HL-60 (cell line): ENCODE results near the gene SELENOO.

Source experiments
- DNase-seq, 2 experiments: peaks; one replicate each; pipeline ENCODE4 v3.0.0-alpha.2; 2010 to 2020; ENCODE audit warnings: low read depth in 1 of 2, low spot score in 1 of 2
- H3K27ac ChIP-seq: fragments of 250-450 bp; sonication (Bioruptor Pico); replicated peaks from 2 replicates; pipeline ENCODE4 v1.5.1; 2020; ENCODE audit warnings: mild to moderate bottlenecking, moderate library complexity
- H3K27me3 ChIP-seq: fragments of 250-450 bp; sonication (Bioruptor Pico); 2 replicates; pipeline ENCODE4 v1.5.1; 2021; ENCODE audit warnings: mild to moderate bottlenecking, moderate library complexity; ENCODE audit not compliant: insufficient read depth, poor library complexity, severe bottlenecking
- H3K4me3 ChIP-seq: replicated peaks from 2 replicates; pipeline ENCODE4 v1.5.1; 2011; ENCODE audit warnings: mild to moderate bottlenecking, control low read depth, low read length; ENCODE audit not compliant: insufficient read depth
- GABPA ChIP-seq: IDR thresholded peaks from 2 replicates; pipeline ENCODE4 v1.6.1; 2012; ENCODE audit warnings: low read depth
- POLR2AphosphoS5 ChIP-seq: IDR thresholded peaks from 2 replicates; pipeline ENCODE4 v1.6.1; 2012; ENCODE audit warnings: low read depth
- SPI1 ChIP-seq: IDR thresholded peaks from 2 replicates; pipeline ENCODE4 v1.6.1; 2012; ENCODE audit warnings: low read depth, mild to moderate bottlenecking, borderline replicate concordance
- TF ChIP-seq, protein P1 (sequence below): IDR thresholded peaks from one replicate; pipeline ENCODE4 v1.5.1; 2011; ENCODE audit warnings: low read length, control low read depth, inconsistent platforms; ENCODE audit not compliant: insufficient read depth
- TF ChIP-seq, protein P2 (sequence below): IDR thresholded peaks from 2 replicates; pipeline ENCODE4 v1.6.1; 2012; ENCODE audit warnings: low read depth; ENCODE audit not compliant: insufficient replicate concordance

SELENOO gene

DNA sequence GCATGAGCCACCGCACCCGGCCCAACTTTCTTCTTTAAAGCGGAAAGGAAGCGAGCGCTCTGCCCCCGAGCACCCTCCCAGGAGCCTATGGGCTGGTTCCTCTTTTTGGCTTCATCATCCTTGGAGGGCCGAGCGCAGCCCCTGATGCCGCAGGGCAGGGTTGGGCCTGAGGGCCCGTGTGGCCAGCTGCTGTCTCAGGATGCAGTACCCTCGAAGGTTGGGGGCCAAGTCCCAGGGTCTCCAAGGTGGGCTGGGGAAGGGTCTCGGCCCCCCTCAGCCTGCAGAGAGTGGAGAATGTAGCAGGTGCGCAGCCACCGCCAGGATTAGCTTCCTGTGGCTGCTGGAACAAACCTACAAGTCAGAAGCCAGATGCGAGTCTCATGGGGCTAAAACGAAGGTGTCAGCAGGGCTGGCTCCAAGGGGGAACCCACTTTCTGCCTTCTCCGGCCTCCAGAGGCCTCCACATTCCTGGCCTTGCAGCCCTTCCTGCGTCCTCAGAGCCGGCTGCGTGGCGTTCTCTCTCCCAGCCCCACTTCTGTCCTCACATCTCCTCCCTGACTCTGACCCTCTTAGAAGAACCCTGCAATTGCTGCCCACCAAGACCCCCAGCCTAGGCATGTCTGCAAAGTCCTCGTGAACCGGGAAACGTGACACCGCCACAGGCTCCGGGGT is 27.4 kb upstream of the SELENOO start:
- Histone ChIP-seq H3K27me3 (peaks cover 6% of the 10 kb centered on the region), H3K27ac (no peak overlapping the region), H3K4me3 (no peak overlapping the region)
- TF ChIP-seq, protein P1, sequence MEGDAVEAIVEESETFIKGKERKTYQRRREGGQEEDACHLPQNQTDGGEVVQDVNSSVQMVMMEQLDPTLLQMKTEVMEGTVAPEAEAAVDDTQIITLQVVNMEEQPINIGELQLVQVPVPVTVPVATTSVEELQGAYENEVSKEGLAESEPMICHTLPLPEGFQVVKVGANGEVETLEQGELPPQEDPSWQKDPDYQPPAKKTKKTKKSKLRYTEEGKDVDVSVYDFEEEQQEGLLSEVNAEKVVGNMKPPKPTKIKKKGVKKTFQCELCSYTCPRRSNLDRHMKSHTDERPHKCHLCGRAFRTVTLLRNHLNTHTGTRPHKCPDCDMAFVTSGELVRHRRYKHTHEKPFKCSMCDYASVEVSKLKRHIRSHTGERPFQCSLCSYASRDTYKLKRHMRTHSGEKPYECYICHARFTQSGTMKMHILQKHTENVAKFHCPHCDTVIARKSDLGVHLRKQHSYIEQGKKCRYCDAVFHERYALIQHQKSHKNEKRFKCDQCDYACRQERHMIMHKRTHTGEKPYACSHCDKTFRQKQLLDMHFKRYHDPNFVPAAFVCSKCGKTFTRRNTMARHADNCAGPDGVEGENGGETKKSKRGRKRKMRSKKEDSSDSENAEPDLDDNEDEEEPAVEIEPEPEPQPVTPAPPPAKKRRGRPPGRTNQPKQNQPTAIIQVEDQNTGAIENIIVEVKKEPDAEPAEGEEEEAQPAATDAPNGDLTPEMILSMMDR: no peak
- no peak for TF ChIP-seq GABPA
- TF ChIP-seq POLR2AphosphoS5: no peak
- TF ChIP-seq SPI1: peak; percentile 86
- TF ChIP-seq, protein P2, sequence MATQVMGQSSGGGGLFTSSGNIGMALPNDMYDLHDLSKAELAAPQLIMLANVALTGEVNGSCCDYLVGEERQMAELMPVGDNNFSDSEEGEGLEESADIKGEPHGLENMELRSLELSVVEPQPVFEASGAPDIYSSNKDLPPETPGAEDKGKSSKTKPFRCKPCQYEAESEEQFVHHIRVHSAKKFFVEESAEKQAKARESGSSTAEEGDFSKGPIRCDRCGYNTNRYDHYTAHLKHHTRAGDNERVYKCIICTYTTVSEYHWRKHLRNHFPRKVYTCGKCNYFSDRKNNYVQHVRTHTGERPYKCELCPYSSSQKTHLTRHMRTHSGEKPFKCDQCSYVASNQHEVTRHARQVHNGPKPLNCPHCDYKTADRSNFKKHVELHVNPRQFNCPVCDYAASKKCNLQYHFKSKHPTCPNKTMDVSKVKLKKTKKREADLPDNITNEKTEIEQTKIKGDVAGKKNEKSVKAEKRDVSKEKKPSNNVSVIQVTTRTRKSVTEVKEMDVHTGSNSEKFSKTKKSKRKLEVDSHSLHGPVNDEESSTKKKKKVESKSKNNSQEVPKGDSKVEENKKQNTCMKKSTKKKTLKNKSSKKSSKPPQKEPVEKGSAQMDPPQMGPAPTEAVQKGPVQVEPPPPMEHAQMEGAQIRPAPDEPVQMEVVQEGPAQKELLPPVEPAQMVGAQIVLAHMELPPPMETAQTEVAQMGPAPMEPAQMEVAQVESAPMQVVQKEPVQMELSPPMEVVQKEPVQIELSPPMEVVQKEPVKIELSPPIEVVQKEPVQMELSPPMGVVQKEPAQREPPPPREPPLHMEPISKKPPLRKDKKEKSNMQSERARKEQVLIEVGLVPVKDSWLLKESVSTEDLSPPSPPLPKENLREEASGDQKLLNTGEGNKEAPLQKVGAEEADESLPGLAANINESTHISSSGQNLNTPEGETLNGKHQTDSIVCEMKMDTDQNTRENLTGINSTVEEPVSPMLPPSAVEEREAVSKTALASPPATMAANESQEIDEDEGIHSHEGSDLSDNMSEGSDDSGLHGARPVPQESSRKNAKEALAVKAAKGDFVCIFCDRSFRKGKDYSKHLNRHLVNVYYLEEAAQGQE: no peak
- peak in 1 of 2 experiments; percentile 74 for DNase-seq

- no peak overlapping the region for H3K4me3 ChIP-seq
- no peak for DNase-seq
- TF ChIP-seq, protein P1: no peak
- TF ChIP-seq GABPA: no peak
- no peak overlapping the region for H3K27ac ChIP-seq
- H3K27me3 ChIP-seq: peaks cover 4% of the 10 kb centered on the region
These were observed 26.8 kb upstream of the SELENOO start for GRCh38 chr22:50173983-50174355.

DNA sequence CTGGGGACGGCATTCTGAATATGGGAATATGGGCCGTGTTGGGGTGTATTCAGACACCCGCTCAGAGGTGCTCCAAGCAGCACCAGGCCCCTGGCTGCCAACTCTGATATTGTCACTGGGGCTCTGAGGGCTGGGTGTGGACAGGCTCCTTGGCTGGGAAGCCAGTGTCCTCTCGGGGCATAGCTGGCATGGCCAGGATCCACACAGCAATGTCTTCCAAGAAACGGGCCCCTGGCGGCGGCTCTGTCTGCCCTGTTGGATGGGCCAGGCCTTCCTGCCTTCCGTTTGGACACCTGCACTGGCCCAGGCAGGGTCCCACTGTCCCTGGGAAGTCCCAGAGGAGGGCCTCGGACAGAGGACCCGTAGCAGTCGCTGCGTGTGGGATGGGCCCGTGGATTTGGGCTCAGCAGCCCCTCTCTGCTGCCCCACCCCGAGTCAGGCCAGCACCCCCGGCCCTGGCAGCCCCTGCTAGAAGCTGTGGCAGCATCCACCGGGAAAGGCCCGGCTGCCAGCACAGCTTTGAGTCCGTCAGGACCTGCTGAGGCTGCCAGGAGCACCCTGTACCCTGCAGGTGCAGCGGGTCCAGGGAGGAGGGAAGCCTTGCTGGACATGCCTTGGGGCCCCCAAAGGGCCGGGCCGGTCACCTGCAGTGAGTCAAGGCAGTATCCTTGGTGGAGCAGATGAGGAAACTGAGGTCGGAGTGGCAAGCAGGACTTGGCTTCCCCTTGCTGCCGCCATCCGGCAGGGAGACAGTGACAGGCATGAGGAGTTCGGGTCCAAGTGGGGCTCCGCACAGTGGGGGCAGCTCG is 26.2 kb upstream of the SELENOO start:
- H3K27me3 ChIP-seq: no peaks in the 10 kb centered on the region
- no peak for TF ChIP-seq SPI1
- TF ChIP-seq, protein P2: no peak
- no peak for TF ChIP-seq GABPA
- TF ChIP-seq POLR2AphosphoS5: no peak
- TF ChIP-seq, protein P1: no peak
- no peak overlapping the region for H3K4me3 ChIP-seq
- H3K27ac ChIP-seq: no peak overlapping the region
- no peak for DNase-seq

GRCh38 chr22:50175191-50175461 is 25.7 kb upstream of the SELENOO start:
- H3K4me3 ChIP-seq: no peak overlapping the region
- DNase-seq: no peak
- H3K27me3 ChIP-seq: no peaks in the 10 kb centered on the region
- no peak overlapping the region for H3K27ac ChIP-seq
- TF ChIP-seq, protein P2: no peak
- TF ChIP-seq SPI1 (no peak), GABPA (no peak), POLR2AphosphoS5 (no peak)
- TF ChIP-seq, protein P1: no peak
